HepG2 (cell line): ENCODE data around the gene HECTD1. TPM values are rescaled to one million over a fixed set of nuclear protein-coding genes. Genes with fewer than 3 reads are reported as not detected.
A peak's percentile ranks its signal among the peaks of the same experiment; 100 is the strongest.

Experiments used
- ATAC-seq: fragments of 200-7000 bp; cut with Tn5 transposase; 3 replicates; pipeline ENCODE4 v1.9.1; 2020; ENCODE audit warnings: mild to moderate bottlenecking, moderate library complexity
- BruUV-seq: library from RNA; stranded (reverse); fragments of 400-500 nt; replicated peaks from 2 replicates; lab custom pipeline; 2021; lab: Mats Ljungman, UMichigan
- CTCF ChIA-PET: fragments of 300-600 bp; formaldehyde crosslinking; extraction: SDS; loops from one replicate; lab custom pipeline; 2021; ENCODE audit warnings: low total read pairs, inconsistent platforms, low intra/inter-chr PET ratio; lab: Yijun Ruan, JAX
- POLR2A ChIA-PET: fragments of 350-600 bp; sonication (Branson Sonifier 250); formaldehyde crosslinking; loops from one replicate; lab custom pipeline; 2020; ENCODE audit warnings: antibody characterized with exemption, inconsistent platforms; lab: Yijun Ruan, JAX
- DNase-seq: peaks from one replicate; pipeline ENCODE4 v3.0.0-alpha.2; 2015; ENCODE audit warnings: low spot score
- FAIRE-seq: peaks from 3 replicates; lab custom pipeline; 2011; peaks lifted over from hg19 to GRCh38; lab: Jason Lieb, UNC
- H2AFZ ChIP-seq: one replicate; pipeline ENCODE4 v1.6.1; 2011; ENCODE audit warnings: low read length, inconsistent platforms
- H3K27ac ChIP-seq: fragments of 300-600 bp; 3 replicates; pipeline ENCODE4 v1.8.0; 2011; ENCODE audit warnings: mixed run types, mild to moderate bottlenecking, mixed read lengths, low read length, inconsistent platforms; ENCODE audit not compliant: insufficient read depth; ENCODE audit errors: extremely low read length
- H3K27me3 ChIP-seq, 2 experiments: fragments of 200-600 bp in 1 of 2; 2 replicates in 1 of 2; 3 replicates in 1 of 2; pipeline versions ENCODE4 v1.6.0 to v1.8.0; 2011; ENCODE audit warnings: low read length in 2 of 2, mild to moderate bottlenecking in 2 of 2, moderate library complexity in 2 of 2, inconsistent platforms in 1 of 2; ENCODE audit not compliant: insufficient read depth in 2 of 2, control insufficient read depth in 1 of 2
- H3K36me3 ChIP-seq, 2 experiments: fragments of 200-600 bp in 1 of 2; replicated peaks in 1 of 2; 2 replicates in 1 of 2; 3 replicates in 1 of 2; pipeline versions ENCODE4 v1.5.1 to v1.8.0; 2011; ENCODE audit warnings: low read length in 2 of 2, inconsistent platforms in 1 of 2; ENCODE audit not compliant: insufficient read depth in 2 of 2, control insufficient read depth in 1 of 2
- H3K4me1 ChIP-seq: 2 replicates; pipeline ENCODE4 v1.5.1; 2012; ENCODE audit warnings: low read length, inconsistent platforms; ENCODE audit not compliant: insufficient read depth
- H3K4me2 ChIP-seq: 2 replicates; pipeline ENCODE4 v1.6.0; 2011; ENCODE audit warnings: low read depth, low read length, inconsistent platforms
- H3K4me3 ChIP-seq, 3 experiments: fragments of 200-600 bp in 1 of 3; sonication (generic), shearing (Covaris generic) in 1 of 3; replicated peaks in 1 of 3; 2 replicates each; pipeline ENCODE4 v1.5.1; 2011 to 2016; ENCODE audit warnings: low read length in 3 of 3, inconsistent platforms in 2 of 3, low read depth in 2 of 3, mild to moderate bottlenecking in 2 of 3, control low read depth in 1 of 3, mixed read lengths in 1 of 3; ENCODE audit not compliant: insufficient read depth in 1 of 3
- H3K79me2 ChIP-seq: one replicate; pipeline ENCODE4 v1.6.1; 2011; ENCODE audit warnings: low read length, inconsistent platforms; ENCODE audit not compliant: insufficient read depth
- H3K9ac ChIP-seq: 2 replicates; pipeline ENCODE4 v1.6.0; 2011; ENCODE audit warnings: mild to moderate bottlenecking, low read depth, low read length, inconsistent platforms; ENCODE audit not compliant: insufficient read depth
- H3K9me3 ChIP-seq: 2 replicates; pipeline ENCODE4 v1.5.1; 2012; ENCODE audit warnings: mild to moderate bottlenecking, low read length
- H4K20me1 ChIP-seq: 2 replicates; pipeline ENCODE4 v1.6.0; 2011; ENCODE audit warnings: inconsistent platforms, mild to moderate bottlenecking, low read length, moderate library complexity; ENCODE audit not compliant: insufficient read depth
- ELF1 ChIP-seq: sonication (generic); formaldehyde crosslinking; IDR thresholded peaks from 2 replicates; pipeline ENCODE4 v1.4.0; 2020; ENCODE audit warnings: missing genetic modification reagents
- FOXA1 ChIP-seq, 2 experiments: fragments of 450-650 bp in 1 of 2; sonication (generic) in 1 of 2; formaldehyde crosslinking in 1 of 2; IDR thresholded peaks; 2 replicates each; pipeline versions ENCODE4 v1.4.0 to v1.6.1; 2016 to 2020; ENCODE audit warnings: missing genetic modification reagents in 1 of 2
- IKZF1 ChIP-seq: fragments of 450-650 bp; IDR thresholded peaks from 2 replicates; pipeline ENCODE4 v1.7.1; 2016
- MEF2D ChIP-seq: sonication (generic); formaldehyde crosslinking; IDR thresholded peaks from 2 replicates; pipeline ENCODE4 v1.5.1; 2020; ENCODE audit warnings: mild to moderate bottlenecking, missing genetic modification reagents
- MTERF4 ChIP-seq: sonication (generic); formaldehyde crosslinking; IDR thresholded peaks from 2 replicates; pipeline ENCODE4 v1.8.0; 2023; ENCODE audit warnings: mild to moderate bottlenecking, missing genetic modification reagents
- NCOA1 ChIP-seq: sonication (generic); formaldehyde crosslinking; IDR thresholded peaks from 2 replicates; pipeline ENCODE4 v1.9.0; 2021; ENCODE audit warnings: missing genetic modification reagents
- NFRKB ChIP-seq: fragments of 450-650 bp; IDR thresholded peaks from 2 replicates; pipeline ENCODE4 v1.6.1; 2017
- PAXIP1 ChIP-seq: sonication (generic); formaldehyde crosslinking; conservative IDR thresholded peaks from 2 replicates; pipeline ENCODE4 v1.4.0; 2020; ENCODE audit warnings: mild to moderate bottlenecking, missing genetic modification reagents, moderate library complexity
- RBM22 ChIP-seq: fragments of 200-400 bp; formaldehyde crosslinking; optimal IDR thresholded peaks from 2 replicates; pipeline ENCODE3; 2017; ENCODE audit warnings: mild to moderate bottlenecking, low read length, moderate library complexity
- ZKSCAN5 ChIP-seq: sonication (generic); formaldehyde crosslinking; IDR thresholded peaks from 2 replicates; pipeline ENCODE4 v1.5.1; 2020; ENCODE audit warnings: mild to moderate bottlenecking, missing genetic modification reagents
- ZNF451 ChIP-seq: sonication (generic); formaldehyde crosslinking; IDR thresholded peaks from 2 replicates; pipeline ENCODE4 v1.5.0; 2020; ENCODE audit warnings: mild to moderate bottlenecking, missing genetic modification reagents
- WGBS: methylation state at CpG from one replicate; pipeline ENCODE4 v1.1.6; 2017; ENCODE audit warnings: low lambda C conversion rate; 5-methylcytosine and 5-hydroxymethylcytosine counted together
- in situ Hi-C: cut with HindIII; loops from 2 replicates; pipeline ENCODE4 v1.10.0; 2017; ENCODE audit warnings: low pct_unique_long_range_greater_than_20kb; ENCODE audit not compliant: extremely low pct_ligation_motif_present
- intact Hi-C: fragments of 100-400 bp; cut with micrococcal nuclease; formaldehyde crosslinking; loops from one replicate; pipeline ENCODE4 v1.10.0; 2022; ENCODE audit not compliant: unreplicated experiment
- polyA plus RNA-seq, 8 experiments: library from polyadenylated mRNA; depleted of rRNA in 3 of 8; stranded (reverse) in 7 of 8; unstranded in 1 of 8; fragments of >200 nt; fragmentation: Illumina TruSeq in 4 of 8; extraction: Trizol in 4 of 8; gene quantifications; 2 replicates each; pipeline versions ENCODE4 v1.2.1 to v1.2.3, GENCODE V29; 2011 to 2016; ENCODE audit warnings: low read depth in 4 of 8, missing spikeins in 1 of 8, mixed read lengths in 1 of 8; ENCODE audit not compliant: insufficient read depth in 1 of 8
- total RNA-seq, 5 experiments: library from RNA; depleted of rRNA; stranded (reverse); fragments of >200 nt; fragmentation: Illumina TruSeq; extraction: Trizol; gene quantifications; 2 replicates each; pipeline ENCODE4 v1.2.3, GENCODE V29; 2016; ENCODE audit warnings: low read depth in 1 of 5

Gene HECTD1
- total and polyA plus RNA-seq, 2 of the 13 experiments (the other 11 are each of a cell fraction or from before 2014, with no cell fraction given): 312 to 560 TPM

- no peak for ATAC-seq
- Histone ChIP-seq H2AFZ (no peak overlapping the region), H3K9ac (no peak overlapping the region), H3K27me3 (no peaks in the 10 kb centered on the region), H3K4me2 (no peak overlapping the region), H3K36me3 (peaks cover 54 to 93% of the 10 kb centered on the region in 2 experiments), H3K79me2 (no peaks in the 10 kb centered on the region), H3K27ac (no peak overlapping the region), H3K9me3 (no peaks in the 10 kb centered on the region), H4K20me1 (no peaks in the 10 kb centered on the region), H3K4me3 (no peak overlapping the region), H3K4me1 (peaks cover 16% of the 10 kb centered on the region)
- CTCF ChIA-PET: no interaction called here
- in situ Hi-C loops: no loop called here
- POLR2A ChIA-PET: no interaction called here
- FAIRE-seq: no peak
- intact Hi-C loops: no loop called here
- WGBS: 98% methylated on average over 3 of the region's 3 CpGs
- no peak for TF ChIP-seq ZKSCAN5 (CRISPR knock-in tag)
- TF ChIP-seq ELF1 (CRISPR knock-in tag): no peak
- no peak for DNase-seq
- no TSS peak for BruUV-seq
These were observed 83.4 kb downstream of the HECTD1 start for GRCh38 chr14:31124197-31124596.

- DNase-seq: no peak
- no peak for FAIRE-seq
- in situ Hi-C loops (no loop called here), intact Hi-C loops (no loop called here)
- CTCF ChIA-PET: no interaction called here
- POLR2A ChIA-PET: no interaction called here
- peaks cover 49 to 93% of the 10 kb centered on the region in 2 experiments for H3K36me3 ChIP-seq
- no peaks in the 10 kb centered on the region for H3K79me2 ChIP-seq
- H3K4me3 ChIP-seq: no peak overlapping the region
- no peaks in the 10 kb centered on the region for H4K20me1 ChIP-seq
- H3K4me1 ChIP-seq: peaks cover 6% of the 10 kb centered on the region
- BruUV-seq: no TSS peak
- WGBS: 99% methylated on average over 4 of the region's 4 CpGs
- no peak for ATAC-seq
- H3K27me3 ChIP-seq: no peaks in the 10 kb centered on the region
- no peak for TF ChIP-seq PAXIP1
- no peak for TF ChIP-seq MTERF4 (CRISPR knock-in tag)
- peak; percentile 13 for TF ChIP-seq RBM22
- no peak for TF ChIP-seq MEF2D (CRISPR knock-in tag)
- TF ChIP-seq ZNF451 (CRISPR knock-in tag): no peak
- TF ChIP-seq FOXA1 (IDR thresholded peaks at IDR 0.05): peak; percentile 50; the same call in 1 of the 2 replicates
- TF ChIP-seq FOXA1 (CRISPR knock-in tag; IDR thresholded peaks at IDR 0.05): no peak
- TF ChIP-seq IKZF1: no peak
- TF ChIP-seq NCOA1: no peak
- TF ChIP-seq NFRKB: no peak
- TF ChIP-seq, all 625 proteins: peak for 2
- Histone ChIP-seq H3K27ac (no peak overlapping the region), H3K9ac (no peak overlapping the region), H2AFZ (no peak overlapping the region), H3K9me3 (no peaks in the 10 kb centered on the region), H3K4me2 (no peak overlapping the region)
These were observed 84.7 kb downstream of the HECTD1 start for GRCh38 chr14:31122921-31123320.
